KG1 (cell line): Measurements from ENCODE around the gene MAMDC2.
"Not testable (repeated sequence)": the region's sequence is repeated elsewhere in the genome, so short reads cannot be mapped to it uniquely, and the experiment has no call there.

Experiments
- DNase-seq: peaks from one replicate; lab custom pipeline; 2025; lab: John Stamatoyannopoulos, UW

The MAMDC2 gene

DNA sequence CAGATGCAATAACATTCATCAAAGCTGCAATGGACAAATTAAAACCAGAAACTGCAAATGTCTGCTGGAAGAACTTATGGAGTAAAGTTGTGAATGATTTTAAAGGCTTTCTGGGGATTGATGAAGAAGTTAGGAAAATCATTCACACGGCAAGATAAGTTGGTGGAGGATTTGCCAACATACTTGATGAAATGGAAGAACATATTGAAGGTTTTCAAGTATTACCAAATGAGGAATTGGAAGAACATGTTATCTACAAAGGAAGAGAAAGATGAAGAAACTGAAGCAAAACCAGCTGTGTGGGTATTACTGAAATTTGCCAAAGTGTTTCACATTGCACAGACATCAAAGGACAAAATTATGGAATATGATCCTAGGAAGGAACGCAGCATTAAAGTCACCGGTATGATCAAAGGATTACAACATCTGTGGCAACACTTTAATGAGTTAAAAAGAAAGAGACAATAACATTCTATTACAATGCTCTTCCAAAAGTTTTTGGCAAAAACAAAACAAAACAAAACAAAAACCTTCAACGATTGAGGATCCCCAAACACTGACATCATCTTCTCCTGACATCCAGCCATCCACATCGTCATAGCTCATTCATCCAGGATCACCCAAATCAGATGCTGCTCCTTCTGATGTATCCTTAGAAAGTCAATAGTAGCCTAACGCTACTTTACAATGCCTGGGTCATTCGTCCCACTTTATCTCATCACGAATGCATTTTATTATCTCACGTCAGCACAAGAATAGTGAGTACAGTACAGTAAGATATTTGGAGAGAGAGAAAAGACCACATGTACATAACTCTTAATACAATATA, 153.8 kb downstream of the MAMDC2 start:
- no peak for DNase-seq

DNA sequence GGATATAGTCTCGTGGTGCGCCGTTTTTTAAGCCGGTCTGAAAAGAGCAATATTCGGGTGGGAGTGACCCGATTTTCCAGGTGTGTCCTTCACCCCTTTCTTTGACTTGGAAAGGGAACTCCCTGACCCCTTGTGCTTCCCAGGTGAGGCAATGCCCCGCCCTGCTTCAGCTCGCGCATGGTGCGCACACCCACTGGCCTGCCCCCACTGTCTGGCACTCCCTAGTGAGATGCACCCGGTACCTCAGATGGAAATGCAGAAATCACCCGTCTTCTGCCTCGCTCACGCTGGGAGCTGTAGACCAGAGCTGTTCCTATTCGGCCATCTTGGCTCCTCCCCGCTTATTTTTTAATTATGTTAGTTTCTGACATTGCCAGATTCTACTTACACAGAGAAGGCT, 161.1 kb downstream of the MAMDC2 start:
- DNase-seq: not testable (repeated sequence)

DNA sequence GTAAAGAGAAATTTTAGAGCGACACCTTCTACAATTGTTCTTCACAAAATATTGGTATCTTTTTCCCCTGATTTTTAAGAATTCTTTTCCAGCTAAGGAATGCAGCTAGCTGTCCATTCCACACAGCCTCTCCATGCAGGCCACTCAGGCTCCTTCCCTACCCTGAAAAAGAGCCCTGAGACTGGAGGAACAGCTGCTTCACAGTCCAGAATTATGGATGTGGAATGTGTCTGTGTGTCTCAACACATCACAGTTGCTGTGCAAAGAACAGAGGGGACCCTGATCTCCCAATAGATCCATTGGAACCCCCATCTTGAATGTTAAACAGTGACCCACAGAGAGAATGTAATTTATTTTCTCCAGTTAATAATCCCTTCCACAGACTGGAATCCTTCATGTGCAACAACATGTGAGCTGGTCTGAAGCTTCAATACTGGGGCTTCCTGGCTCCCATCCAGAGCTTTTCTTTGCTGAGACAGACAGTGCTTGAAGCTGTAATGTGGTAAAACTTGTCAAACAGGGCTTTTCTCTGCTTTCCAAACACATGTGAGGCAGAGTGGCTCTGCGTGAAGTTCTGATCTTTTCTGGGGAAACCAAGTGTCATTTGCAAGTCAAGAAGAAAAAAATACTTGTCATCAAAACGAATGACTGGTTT, 161.8 kb downstream of the MAMDC2 start:
- no peak for DNase-seq

DNA sequence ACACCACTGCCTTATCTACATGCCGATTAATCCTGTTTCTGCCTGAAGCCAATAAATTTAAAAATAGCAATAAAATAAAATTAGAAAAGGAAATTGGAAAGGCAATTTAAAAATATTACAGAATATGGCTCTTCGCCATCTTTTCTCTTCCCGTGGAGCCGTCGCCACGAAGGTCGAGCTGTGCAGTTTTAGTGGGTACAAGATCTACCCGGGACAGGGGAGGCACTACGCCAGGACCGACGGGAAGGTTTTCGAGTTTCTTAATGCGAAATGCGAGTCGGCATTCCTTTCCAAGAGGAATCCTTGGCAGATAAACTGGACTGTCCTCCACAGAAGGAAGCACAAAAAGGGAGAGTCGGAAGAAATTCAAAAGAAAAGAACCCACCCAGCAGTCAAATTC, 173.4 kb downstream of the MAMDC2 start:
- DNase-seq: no peak

DNA sequence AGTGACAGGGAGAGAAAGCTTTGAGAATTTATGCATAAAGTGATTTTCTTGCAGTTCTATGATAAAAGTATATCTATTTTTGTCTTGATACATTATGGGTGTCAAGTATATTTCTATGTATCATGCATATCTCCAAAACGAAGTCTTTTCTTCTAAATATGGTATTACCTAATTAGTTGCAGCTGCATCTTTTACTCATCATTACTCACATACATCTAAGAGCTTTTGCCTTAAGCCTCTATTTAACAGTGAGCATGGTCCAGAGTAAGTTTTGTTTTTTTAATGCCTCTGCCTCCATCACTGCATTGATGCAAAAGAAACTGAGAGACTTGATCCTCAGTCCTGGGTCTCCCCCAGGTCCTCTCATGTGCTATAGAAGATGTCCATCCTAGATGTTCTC, 175.1 kb downstream of the MAMDC2 start:
- no peak for DNase-seq

DNA sequence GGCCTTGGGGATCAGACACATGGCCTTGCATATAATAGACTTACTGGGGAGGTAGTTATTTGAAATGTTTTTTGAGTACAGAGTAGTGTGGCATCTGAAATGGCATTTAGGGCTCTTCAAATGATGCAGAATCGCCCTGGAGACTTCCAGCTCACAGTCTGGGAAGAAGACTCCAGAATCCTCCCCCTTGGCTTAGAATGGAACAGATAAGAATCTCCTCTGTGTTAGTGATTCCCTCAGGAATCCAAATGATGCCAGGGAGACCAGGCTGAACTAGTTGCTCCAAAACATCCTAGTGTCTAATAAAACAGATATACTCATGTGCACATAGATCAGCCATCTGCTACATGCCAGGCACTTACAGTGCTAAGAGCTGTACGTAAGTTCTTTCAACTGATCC, 176.6 kb downstream of the MAMDC2 start:
- no peak for DNase-seq

DNA sequence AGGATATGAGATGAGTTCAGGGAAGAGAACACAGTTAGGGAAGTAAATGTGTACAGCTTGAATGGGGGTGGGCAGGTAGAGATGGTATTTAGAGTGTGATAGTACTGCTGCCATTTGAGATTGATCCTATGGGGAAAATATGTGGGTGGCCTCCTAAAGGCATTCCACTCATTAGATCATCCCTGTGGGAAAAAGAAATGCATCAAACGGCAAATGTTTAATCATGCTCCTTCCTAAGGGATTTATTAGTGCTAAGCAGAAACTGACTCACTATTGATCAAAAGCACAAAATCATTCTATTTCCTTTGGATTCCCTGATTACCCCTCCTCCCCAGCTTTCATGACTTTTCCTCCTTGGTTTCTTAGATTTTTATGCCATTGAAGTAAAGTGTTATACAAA, 178.7 kb downstream of the MAMDC2 start:
- DNase-seq: no peak

DNA sequence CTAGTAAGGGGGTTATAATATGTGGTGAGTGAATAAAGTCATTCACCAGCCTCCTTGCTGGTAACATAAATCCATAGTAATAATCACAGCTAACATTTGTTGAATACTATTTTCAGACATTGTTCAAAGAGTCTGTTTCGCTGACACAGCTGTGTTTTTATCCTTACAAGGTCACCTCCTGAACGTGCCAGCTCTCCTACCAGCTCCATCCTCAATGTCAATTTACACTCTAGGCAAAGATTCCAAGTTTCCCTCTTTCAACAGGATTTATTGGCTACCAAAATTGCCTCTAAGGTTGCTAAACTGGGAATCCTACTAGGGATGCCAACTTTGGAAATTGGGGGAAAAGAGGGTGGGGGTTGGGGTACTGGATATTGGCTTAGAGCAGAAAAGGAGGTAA, 184.5 kb downstream of the MAMDC2 start:
- DNase-seq: no peak

DNA sequence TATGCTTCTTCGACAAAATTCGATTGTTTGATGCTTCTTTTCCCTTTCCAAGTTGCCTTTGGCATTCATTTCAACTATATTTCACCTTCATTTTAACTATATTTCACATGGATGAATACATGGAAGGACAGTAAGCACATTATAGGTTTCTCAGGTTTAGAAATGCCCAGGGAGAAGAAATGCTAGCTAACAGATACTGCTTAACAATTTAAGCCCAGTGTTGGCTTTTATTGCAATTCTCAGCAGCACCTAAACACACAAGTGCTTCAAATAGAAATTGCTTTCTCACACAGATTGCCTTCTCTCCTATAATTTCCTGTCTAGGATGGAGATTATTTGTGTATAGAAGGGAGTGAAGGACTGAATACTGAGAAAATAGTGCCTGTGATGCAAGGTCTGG, 185.0 kb downstream of the MAMDC2 start:
- DNase-seq: no peak

DNA sequence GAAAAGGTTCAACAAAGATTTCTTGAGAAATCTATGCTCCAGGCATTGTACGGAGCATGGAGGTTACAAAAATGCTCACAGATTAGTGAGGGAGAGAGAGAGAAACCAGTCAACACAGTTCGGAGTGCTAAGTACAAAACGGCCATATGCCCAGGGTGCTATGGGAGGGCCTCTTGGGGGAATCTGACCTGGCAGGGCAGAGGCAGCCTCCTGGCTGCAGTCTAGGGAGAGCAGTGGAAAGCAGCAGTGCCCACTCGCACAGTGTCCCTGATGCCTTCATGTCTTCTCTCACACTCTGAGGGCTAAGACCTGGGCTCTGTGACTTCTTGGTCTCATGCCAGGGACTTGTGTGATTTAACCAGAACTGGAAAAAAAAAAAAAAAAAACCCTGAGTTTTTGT, 185.4 kb downstream of the MAMDC2 start:
- DNase-seq: no peak

DNA sequence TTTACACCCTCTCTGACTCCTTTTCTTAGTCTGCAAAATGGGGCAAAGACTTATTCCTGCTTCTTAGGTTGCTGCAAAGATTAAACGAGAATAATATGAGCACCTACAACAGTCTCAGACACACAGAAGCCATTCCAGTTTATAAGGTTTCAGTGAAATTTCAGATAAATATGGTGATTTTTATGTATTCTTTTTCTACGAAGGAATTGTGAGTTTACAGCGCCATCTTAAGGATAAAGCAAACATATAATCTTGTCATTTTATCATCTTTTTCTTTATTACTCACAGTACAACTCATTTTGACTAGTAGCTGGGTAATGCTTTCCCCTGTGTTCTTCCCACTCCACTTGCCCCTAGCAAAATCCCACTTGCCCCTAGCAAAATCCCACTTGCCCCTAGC, 185.9 kb downstream of the MAMDC2 start:
- DNase-seq: no peak

DNA sequence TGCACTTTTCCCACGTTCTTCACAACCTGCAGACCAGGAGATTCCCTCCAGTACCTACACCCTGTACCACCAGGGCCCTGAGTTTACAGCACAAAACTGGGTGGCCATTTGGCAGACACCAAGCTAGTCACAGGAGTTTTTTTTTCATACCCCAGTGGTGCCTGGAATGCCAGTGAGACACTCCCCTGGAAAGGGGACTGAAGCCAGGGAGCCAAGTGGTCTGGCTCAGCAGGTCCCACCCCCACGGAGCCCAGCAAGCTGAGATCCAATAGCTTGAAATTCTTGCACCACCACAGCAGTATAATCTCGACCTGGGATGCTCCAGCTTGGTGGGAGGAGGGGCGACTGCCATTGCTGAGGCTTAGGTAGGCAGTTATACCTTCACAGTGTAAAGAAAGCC, 188.8 kb downstream of the MAMDC2 start:
- no peak for DNase-seq

DNA sequence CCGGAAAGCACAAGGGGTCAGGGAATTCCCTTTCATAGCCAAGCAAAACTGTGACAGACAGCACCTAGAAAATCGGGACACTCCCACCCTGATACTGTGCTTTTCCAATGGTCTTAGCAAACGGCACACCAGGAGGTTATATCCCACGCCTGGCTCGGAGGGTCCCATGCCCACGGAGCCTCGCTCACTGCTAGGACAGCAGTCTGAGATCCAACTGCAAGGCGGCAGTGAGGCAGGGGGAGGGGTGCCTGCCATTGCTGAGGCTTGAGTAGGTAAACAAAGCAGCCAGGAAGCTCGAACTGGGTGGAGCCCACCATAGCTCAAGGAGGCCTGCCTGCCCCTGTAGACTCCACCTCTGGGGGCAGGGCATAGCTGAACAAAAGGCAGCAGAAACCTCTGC, 190.6 kb downstream of the MAMDC2 start:
- DNase-seq: not testable (repeated sequence)

DNA sequence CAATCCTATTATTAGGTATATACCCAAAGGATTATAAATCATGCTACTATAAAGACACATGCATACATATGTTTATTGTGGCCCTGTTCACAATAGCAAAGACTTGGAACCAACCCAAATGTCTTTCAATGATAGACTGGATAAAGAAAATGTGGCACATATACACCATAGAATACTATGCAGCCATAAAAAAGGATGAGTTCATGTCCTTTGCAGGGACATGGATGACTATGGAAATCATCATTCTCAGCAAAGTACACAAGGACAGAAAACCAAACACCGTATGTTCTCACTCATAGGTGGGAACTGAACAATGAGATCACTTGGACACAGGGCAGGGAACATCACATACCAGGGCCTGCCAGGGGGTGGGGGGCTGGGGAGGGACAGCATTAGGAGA, 202.3 kb downstream of the MAMDC2 start:
- DNase-seq: not testable (repeated sequence)

DNA sequence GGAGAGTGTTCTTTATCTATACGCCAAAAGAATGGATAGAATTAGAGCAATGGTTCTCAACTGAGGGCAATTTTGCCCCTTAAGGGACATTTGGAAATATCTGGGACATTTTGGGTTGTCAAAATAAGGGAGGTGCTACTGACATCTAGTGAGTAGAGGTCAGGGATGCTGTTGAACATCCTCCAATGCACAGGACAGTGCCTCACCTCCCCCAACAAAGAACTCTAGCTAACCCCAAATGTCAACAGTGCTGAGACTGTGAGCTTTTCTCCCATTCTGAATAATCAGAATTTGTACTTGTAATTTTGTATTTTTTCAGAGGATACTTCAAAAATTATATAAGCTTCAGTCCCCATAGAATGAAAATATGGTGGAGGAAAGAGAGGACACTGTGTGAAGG, 206.6 kb downstream of the MAMDC2 start:
- DNase-seq: no peak

DNA sequence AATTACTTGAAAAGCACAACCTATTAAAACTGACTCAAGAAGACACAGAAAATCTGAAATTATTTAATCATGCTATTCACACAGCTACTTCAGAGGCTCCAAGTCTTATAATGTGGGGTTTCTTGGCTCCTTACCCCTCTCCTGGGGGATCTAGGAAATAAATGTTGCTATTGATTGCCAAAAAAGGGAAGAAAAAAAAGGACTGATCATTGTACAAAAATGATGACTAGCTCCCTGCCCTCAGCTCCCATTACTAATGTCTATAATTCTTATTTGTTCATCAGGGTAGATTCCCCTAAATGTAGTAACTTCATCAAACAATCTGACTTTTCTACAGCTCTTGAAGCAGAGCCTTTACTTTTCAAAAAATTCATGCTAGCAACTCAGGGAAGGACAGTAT, 211.8 kb downstream of the MAMDC2 start:
- no peak for DNase-seq

DNA sequence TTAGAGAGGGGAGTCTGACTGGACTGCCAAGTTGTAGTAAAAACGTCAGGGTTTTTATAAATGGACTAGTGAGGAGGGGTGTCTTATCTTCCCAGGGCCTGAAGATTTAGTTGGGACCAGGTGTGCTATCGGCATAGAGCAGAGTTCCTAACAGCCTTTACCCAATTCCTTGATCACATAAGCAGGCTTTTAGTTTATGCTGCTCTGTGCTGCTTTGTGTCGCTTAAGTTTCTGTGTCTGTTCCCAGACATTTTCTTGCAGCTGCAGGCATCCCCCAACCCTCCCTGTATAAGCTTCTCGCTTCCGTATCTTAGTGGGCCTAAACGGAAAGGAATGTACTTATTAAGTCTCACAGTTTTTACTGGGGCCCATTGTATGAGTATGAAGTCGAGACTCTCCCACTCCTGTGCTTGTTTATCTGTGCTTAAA, 212.5 kb downstream of the MAMDC2 start:
- DNase-seq: no peak

DNA sequence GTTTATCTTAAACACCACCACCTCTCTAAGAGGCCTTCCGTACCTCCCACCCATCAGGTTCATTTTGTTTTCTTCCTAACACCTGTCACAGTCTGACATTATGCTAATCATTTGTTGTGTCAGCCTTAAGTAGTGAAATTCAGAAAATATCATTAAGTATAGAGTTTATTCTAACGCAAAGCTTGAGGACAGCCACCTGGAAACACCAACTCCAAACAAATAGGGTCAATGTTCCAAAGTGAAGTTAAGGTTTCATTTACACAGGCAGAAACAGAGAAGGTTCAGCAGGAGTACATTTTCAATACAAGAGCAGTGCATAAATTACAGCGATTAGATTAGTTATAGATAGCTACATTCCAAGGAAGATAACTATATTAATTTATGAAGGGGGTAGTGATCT, 213.9 kb downstream of the MAMDC2 start:
- DNase-seq: no peak

DNA sequence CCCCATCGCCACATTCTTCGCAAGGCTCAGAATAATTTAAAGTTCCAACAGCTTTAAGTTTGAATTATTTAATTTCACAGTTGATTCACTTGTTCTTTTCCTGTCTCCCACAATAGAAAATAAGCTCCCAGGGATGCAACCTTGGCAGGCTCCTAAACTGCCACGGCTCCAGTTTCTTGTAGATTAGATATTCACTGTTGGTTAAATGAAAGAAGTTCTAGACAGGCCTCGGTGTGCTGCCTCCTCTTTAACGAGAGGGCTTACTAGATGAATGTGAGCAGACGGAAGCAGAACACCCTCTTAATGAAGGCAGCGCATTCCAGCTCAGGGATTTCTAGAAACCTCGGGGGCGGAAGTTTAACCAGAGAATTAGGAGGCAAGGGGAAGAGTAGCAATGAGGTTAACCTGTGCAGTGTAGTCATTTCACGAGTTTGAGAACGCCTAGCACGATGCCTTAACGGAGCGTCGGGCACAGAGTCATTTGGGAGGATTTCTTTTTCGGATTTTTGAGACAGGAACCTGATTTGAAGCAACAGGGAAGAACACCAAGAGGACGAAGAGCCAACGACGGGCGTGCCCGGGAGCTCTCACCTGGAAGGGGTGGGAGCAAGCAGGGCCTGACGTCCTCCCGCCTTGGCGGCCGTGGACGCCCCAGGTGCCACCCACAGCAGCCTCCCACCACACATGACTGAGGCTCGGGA, 214.5 kb downstream of the MAMDC2 start:
- peak; percentile 90 for DNase-seq

DNA sequence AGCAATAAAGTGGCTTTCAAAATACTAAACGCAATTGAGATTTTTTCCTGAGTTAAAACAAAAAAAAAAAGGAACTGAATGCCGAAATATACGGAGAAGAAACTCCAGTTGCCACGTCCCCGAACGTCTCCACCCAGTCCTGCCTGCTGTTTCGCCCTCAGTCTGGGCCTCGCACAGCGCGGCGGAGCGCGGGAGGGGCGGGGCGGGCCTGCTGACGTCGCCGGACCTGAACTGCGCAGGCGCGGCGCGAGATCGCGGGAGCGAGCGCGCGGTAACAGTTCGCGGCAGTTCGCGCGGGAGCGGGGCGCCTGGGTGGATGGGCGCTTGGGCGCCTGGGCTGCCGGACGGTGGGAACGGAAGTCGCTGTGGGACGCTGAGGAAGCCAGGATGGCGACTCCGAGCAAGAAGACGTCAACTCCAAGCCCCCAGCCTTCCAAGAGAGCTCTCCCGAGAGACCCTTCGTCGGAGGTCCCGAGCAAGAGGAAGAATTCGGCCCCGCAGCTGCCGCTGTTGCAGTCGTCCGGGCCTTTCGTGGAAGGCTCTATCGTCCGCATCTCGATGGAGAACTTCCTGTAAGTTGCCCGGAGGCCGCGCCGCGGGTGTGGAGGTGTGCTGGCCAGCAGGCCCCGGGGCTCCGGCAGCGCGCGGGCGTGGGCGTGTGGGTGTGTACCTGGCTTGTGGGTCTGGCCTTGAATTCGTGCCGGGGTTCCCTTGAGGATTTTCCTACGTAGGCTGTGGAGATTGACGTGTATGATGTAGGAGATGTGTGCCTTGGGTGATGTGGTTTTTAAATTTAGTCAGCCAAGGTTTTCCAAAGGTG, 215.3 kb downstream of the MAMDC2 start, which contains the start of gene SMC5:
TSS of gene SMC5 (plus strand) at position 287 of the 820 bp plus-strand sequence. CDS start at position 388, 101 bp downstream.
- peak; percentile 90 for DNase-seq

DNA sequence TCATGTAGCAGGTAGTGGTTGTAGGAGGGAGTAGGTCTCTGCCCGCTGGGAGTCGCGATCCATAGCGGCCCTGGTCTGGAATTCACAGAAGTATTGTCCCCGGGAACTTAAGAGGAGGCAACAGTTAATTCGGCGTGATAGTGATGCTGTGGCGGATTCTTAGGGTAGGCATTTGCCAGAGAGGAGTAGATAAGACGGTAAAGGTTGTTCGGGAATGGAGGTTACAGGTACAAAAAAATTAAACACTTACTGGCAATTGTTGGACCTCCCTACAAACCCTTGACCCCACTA, 215.8 kb downstream of the MAMDC2 start:
- DNase-seq: no peak

DNA sequence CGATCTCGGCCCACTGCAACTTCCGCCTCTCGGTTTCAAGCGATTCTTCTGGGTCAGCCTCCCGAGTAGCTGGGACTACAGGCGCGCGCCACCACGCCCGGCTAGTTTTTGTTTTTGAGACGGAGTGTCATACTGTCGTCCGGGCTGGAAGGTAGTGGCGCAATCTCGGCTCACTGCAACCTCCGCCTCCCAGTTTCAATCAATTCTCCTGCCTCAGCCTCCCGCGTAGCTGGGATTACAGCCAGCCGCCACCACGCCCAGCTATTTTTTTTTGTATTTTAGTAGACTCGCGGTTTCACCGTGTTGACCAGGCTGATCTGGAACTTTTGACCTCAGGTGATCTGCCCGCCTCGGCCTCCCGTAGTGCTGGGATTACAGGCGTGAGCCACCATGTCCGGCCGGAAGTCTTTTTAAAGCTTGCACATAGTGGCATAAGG, 216.4 kb downstream of the MAMDC2 start:
- DNase-seq: no peak
